ENCODE data around the gene CXorf58.

CXorf58 gene

DNA sequence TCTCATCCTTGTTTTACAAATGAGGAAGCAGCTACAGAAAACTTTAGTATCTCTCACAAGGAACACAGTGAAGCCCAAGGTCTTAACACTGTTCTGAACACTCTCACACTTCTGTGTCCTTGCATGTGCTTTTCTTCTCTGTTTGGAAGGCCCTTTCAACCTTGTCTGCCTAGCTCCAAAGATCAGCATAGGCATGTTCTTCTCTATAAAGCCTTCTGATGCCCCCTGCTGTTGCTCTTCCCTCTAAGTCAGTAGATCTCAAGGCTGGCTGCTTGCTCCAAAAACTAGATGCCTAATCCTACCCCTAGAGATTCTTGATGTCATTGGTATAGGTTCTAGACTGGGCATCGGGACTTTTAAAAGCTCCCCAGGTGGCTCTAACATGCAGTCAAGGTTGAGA lies 6.0 kb upstream of the CXorf58 start:
- DNase-seq: peak; percentile 20 to 30

DNA sequence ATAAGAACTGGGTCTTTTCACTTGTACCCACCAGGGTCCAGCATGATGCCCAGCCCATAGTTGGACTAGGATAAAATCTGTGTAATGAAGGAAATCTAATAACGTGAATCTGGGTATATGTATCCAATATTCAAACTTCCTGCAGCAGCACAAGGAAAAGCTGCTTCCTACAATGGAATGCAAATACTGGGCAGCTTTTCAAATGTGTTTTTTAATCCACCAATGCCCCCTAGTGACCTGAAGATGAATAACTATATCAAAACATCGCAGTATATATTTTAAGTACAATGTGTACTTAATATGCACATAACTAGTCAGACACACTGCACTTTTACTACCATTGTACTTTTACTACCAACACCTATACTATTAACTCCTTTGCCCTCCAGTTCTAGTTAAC lies 5.4 kb upstream of the CXorf58 start:
- no peak for DNase-seq

DNA sequence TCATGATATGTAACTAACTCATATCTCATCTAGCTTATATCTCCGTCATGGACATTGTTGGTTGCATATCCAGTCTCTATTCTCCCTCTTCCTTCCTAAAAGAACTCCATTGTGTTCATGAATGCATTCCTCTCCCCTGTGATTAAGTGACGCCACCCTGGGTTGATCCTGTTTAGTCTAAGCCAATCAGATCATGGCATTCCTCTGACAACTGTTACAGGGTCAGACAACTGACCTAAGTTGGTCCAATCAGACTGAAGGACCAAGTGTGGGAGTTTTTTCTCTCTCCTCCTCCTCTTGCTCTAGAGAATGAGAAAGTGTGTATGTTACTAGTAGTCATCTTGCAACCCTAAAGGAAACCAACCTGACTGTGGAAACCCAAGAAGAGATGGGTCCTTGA lies 3.7 kb upstream of the CXorf58 start:
- no peak for DNase-seq

DNA sequence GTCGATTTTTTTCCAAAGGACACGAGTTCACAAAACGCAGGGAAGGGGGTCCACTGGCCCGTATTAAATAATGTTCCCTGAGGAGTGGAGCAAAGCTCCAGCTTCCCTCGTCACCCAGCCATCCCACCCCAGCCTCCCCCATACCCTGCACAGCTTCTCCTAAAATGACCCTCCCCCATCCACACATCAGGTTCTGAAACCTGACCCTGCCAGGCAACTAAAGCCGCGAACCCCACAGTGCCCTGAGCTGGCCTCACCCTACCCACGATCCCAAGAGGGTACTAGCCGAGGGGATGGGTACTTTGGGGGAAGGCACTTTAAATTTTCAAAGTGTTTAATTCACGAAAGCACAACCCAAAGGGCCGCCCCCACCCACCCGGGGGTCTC lies 702 bp upstream of the CXorf58 start:
- no peak for DNase-seq

DNA sequence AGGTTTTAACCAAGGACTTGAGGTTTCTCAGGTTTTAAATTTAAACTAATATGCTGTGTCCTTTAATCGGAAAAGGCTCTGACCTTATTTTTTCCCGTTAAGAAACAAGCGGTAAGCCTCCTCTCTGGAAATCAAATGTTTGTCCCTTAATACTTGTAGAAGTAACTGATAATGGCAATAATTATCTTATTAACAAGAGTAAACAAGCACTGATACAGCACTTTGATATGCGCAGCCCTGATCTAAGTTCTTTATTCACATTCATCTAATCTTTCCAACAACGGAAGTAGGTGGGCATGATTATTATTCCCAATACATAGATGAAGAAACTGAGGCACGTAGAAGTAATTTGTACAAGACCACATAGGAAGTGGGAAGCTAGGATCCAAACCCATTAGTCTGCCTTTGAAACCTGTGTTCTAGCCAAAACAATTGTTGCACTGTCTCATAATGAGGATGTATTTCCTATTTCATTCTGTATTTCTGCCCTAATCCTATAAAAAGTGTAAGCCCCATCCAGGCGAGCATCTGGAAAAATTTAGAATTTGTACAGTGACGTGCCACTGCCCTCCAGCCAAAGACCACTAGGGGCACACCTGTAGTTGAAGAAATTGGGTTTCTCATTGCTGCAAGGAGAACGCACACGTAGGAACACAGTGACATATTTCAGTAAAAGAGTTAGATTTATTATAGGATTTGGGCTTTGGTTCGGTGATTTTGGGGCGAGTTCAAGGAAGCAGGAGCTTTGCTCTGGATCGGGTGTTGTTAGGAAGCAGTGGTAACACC lies 606 bp downstream of the CXorf58 start:
- DNase-seq: no peak

DNA sequence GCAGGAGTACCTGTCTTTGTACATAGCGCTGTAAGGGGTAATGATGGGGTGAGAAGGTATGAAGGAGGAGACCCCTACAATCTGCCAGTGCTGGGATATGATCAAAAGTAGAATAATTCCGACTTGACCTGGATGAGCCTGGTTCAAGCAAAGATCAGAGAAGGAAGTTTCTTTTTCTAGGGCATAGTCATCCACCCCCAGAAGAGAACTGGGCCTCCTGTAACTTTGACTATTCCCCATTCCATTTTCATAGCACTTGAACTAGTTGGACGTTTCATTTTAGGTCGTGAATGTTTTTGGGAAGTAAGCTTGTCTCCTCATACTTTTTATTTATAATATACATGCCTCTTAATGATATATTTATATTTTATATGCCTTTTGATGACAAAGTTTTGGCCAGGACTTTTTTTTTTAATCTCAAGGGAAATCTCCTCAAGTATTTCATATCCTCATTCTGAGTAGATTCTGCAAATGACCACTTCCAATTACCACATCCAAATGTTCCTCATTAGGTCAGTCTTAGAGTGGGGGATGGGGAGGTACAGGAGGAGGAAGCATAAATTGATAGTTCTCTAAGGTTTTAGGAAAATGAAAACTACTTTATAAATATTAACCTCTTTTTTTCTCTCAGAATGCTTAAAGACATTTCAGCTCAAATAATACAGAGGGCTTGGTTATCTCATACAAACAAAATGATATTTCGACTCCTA lies 3.5 kb downstream of the CXorf58 start:
- DNase-seq: no peak

DNA sequence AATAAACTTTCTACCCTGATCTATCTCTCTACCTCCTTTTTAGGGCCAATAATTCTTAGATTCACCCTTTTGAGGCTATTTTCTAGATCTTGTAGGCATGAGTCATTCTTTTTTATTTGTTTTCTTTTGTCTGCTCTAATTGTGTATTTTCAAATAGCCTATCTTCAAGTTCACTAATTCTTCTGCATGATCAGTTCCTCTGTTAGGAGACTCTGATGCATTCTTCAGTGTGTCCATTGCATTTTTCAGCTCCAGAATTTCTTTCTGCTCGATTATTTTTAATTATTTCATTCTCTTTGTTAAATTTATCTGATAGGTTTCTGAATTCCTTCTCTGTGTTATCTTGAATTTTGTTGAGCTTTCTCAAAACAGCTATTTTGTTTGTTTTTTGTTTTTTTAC lies 11.3 kb downstream of the CXorf58 start:
- no peak for DNase-seq

DNA sequence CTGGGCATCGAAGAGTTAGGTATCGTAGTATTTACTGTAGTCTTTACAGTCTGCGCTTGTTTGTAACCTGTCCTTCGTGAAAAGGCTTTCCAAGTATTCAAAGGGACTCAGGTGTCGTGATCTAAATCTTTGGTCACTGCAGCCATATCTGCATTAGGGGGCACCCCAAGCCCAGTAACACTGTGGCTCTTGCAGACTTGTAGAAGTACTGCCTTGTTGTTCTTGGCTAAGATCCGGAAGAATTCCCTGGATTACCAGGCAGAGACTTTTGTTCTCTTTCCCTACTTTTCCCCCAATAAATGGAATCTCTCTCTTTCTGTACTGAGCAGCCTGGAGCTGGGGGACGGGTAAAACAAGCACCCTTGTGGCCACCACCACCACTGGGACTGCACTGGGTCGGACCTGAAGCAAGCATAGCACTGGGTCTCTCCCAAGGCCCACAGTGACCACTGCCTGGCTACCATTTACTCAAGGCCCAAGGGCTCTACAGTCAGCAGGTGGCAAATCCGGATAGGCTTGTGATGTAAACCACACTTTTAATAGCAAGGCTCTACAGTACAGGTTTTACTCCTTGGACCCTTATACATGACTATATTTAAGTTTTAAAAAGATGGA lies 12.0 kb downstream of the CXorf58 start:
- DNase-seq: no peak

DNA sequence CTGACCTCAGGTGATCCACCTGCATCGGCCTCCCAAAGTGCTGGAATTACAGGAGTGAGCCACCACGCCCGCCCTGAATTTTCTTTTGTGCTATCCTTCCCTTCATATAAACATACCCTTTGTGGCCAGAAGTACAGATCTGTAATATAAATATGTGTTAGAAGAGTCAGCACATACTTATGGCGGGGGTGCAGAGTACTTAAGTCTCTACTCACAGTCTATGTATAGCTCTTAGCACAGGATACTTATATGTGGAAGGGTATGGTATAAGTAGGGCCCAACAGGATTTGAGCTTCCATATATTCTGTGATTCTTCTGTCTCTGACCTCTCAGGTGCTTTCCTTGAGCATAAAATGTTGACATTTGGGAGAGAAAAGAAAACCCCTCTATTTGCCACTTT lies 18.2 kb downstream of the CXorf58 start:
- no peak for DNase-seq

DNA sequence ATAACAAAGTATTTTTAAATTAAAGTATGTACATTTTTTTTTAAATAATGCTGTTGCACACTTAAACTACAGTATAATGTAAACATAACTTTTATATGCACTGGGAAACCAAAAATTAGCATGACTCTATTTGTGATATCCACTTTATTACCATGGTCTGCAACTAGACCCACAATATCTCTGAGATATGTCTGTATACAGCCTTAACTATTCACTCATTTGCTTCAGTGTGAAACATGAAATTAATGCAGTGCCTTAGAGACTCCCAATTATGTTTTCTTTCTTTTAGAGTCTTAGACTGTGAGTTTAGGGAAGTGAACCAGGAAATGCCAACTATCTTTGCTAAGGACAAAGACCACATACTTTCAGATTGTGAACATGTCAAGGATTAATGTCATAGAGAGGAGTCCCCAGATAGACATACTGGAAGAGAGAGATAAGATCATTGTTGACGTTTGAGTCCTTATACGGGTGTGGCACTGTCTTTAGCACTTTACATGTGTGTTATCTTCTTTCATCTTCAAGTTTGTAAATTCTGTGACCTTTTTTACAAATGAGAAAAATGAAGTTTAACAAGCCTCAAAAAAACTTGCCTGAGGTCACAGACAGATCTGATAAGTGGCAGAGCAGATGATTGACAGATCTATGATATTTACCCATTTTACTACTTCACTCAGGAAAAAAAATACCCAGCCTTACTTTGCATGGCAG lies 23.2 kb downstream of the CXorf58 start:
- no peak for DNase-seq

DNA sequence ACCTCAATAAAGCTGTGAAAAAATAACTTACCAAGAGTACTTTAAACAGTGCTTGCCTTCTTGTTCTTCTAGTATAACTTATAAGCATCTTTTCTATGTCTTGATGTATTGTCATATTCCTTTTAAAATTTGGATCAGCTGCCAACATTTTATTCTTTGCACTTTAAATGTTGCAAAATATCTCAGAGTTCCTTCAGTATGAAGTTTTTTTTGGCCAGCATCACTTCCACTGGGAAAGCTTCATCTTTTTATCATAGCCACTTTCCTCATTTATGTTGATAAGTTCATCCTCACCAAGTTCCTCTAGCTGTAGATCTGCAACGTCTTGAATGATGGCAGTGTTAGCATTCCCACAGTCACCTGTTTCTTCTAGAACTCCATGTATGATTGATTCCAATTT lies 24.2 kb downstream of the CXorf58 start:
- no peak for DNase-seq

DNA sequence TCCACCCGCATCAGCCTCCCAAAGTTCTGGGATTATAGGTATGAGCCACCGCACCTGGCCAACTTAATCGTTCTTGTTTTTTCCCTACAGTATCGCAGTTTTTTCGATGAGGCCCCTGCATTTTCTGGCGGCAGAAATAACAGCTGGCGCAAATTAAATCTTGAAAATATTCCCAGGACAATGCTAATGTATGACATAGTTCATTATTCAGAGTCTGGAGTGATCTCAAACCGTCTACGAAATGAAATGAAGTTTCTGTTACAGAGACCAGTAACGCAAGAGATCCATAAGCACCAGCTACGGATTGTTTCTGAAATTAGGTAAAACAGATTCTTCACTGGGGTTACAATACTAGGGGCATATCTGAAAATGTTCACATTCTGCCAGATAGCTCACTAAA lies 27.3 kb downstream of the CXorf58 start:
- DNase-seq: no peak

DNA sequence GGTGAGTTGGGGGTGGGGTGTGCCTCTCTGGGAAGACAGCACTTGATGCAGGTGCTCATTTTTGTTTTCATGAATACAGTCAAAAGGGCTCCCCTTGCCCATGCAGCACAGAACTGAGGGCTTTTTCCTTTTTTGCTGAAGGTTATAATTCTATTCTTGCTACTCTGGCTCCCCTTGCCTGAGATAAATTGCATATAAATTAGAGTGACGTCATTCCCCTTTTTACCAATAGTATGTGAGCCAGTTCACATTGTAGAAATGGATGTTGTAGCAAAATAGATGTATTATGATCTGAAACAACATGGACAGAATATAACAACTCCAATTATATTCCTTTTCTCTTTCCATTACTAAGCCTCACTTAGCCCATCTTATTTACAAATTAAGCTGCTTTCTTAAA lies 28.4 kb downstream of the CXorf58 start:
- no peak for DNase-seq

DNA sequence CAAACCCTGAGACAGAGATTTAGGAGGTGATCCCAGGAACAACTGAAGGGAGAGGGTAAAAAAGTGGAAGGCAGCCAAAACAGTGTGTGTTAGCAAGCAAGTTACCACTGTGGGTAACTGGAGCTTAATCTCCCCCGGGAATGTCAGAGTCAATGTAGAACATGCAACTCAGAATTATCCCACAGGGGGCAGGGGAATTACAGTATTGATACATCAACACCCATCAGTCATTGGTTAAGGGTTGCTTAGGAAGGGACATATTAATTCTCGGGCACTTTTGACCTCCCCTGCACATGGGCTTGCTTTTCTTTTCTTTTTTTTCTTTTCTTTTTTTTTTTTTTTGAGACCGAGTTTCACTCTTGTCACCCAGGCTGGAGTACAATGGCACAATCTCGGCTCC lies 29.3 kb downstream of the CXorf58 start:
- DNase-seq: no peak

DNA sequence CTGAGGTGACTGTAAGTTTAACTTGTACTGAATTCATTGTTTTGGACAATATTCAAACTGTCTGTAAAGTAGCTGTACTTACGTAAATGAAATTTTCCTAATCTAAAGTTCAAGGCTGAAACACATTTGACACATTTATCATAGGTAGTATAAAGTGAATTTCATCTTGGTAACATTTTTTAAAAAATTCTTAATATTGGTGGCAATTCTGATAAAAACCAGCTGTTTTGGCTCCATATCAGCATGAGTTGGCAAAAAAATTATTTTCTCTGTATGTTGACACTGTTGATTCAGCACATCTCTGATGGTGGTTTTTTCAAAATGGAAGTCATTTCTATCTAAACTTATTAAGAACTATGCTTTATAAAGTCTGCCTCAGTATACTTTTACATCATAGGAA lies 30.9 kb downstream of the CXorf58 start:
- no peak for DNase-seq

DNA sequence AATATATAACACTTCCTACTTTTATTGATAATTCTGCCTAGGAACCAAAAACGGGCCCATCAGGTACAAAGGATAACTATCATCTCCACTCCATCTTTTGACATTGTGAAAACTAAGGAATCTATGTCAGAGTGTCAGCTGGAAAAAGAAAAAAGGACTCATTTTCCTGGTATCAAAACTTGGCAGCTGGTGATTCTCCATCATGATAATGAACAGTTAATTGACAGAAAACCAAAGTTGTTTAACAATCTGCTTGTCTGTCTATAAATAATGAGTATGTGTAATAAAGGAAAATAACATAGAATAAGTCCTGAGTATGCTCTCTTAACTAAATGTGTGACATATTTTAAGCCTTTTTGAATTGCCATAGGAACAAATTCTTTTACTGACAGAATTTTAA lies 31.4 kb downstream of the CXorf58 start:
- no peak for DNase-seq

DNA sequence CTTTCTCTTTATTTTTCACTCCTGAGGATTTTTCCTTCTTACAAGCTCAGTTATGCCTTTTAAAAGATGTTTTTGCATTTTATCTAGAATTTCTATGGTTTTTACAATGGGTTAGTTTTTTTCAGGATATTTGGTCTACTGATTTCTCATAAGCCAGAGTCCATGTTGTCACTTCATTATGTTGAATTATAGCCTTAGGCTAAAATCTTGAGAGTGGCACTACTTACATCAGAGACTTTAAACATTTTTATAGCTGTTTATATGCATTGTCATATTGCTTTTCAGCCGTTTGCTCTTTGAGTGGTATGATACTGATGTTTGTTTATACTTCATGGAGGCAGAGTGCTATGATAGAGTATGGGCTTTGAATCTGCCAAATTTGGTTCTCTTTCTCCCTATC lies 36.4 kb downstream of the CXorf58 start:
- no peak for DNase-seq

DNA sequence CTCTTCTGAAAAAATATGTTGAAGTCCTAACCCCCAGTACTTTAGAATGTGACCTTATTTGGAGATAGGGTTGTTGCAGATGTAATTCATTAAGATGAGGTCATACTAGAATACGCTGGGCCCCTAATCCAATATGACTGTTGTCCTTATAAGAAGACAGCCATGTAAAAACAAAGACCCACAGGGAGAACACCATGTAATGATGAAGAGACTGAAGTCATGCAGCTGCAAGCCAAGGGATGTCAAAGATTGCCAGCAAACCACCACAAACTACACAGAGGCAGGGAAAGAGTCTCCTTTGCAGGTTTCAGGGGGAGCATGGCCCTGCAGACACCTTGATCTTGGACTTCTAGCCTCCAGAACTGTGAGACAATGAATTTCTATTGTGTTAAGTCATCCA lies 37.4 kb downstream of the CXorf58 start:
- no peak for DNase-seq

DNA sequence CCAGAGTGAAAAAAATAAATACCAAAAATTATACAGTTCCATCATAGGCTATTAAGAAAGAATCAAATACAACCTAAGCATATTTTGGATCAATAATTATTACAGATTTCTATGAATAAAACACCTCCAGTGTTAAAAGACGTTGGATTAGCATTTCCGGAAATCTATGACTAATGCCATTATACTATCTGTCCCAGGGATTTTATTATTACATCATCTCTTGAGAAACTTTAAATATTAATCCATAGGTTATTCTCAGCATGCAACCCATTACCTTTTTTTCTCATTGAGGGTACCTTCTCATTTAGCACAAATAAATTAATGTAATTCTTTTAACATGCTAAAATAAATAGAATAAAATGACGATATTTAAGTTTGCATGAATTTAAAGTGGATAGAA lies 44.6 kb downstream of the CXorf58 start:
- no peak for DNase-seq

DNA sequence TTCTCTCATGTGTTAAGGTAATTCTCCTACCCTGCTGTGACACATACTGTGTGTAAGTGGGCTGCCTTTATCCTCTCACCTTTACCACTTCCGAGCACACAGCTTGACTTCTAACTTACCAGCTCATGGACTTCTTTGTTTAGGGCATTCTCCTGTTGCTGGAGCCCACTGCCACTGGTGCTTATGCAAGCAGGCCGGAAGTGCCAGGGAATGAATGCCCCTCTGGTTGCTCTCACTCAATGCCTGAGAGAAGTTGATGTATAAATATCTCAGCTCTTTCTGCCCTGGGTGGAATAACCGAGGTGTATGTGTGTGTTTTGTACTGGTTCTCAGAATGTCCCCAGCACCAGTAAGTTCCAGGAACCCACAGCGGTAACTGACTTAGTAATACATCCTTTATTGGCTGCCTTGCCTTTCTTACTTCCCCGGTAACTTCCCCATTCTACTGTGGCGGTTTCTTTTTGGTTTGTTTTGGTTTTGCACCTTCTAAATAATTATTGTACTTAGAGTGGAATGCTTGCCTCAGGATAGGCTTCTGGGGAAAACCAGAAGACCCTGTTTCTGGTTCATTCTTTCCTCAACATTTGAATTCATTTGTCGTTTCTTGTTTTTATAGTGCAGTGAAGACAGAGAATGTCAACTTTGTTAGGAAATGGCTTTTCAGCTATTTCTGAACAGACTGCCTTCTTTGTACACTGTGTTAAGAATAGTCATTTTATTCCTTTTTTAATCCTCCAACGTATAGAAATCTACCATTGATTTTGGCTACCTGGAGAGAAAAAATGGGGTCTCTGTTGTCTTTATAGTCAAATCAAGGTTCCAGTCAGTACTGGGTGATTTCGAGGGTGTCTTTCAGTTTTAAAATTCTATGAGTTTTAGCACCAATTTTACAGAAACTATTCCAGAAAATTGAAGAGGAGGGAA lies 45.4 kb downstream of the CXorf58 start:
- DNase-seq: peak; percentile 32 to 37

DNA sequence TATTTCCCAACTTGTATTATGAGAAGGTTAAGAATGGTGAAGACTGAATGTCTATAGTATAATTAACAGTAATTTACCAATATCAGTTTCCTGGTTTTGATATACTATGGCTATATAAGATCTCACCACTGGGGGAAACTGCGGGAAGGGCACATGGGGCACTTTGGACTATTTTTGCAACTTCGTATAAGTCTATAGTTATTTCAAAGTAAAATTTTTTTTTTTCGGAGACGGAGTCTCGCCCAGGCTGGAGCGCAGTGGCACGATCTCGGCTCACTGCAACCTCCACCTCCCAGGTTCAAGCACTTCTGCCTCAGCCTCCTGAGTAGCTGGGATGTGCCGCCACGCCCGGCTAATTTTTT lies 46.1 kb downstream of the CXorf58 start:
- DNase-seq: no peak

DNA sequence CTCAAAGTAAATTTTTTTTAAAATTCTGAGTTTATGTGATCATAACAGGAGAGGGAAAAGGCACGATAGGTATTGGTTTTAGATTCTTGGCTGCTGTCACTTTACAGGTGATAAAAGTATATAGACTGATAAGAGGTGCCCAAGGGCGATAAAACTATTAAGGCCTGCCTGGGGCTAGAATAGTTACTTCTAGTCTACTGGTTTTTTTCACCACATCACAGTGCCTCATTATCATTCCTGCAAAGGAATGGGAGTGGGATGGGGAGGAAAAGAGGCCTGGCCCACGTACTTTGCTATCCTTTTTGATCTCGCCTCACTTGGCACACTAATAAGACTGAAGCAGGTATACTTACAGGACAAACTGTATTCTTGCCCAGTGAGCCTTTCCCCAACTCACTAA lies 46.6 kb downstream of the CXorf58 start:
- DNase-seq: no peak

DNA sequence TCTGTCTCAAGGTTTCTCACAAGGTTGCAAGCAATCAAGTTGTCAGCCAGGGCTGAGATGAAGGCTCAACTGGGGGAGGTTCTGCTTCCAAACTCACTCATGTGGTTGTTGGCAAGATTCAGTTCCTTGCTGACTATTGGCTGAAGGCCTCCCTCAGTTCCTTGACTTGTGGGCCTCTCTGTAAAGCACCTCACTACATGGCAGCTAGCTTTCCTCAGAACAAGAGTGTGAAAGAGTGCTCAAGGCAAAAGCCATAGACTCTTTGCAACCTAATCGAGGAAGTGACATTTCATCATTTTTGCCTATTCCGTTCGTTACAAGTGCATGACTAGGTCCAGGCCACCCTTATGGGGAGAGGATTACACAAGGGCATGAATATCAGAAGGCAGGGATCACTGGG lies 52.0 kb downstream of the CXorf58 start:
- DNase-seq: peak in 1 of 2 donors; percentile 1
